Thoracic aorta (tissue), 2 donors: ENCODE measurements around the gene METTL1. TPM values are rescaled to one million over a fixed set of nuclear protein-coding genes. Genes with fewer than 3 reads are reported as not detected.
A peak's percentile ranks its signal among the peaks of the same experiment; 100 is the strongest.
"Not testable (repeated sequence)": the region's sequence is repeated elsewhere in the genome, so short reads cannot be mapped to it uniquely, and the experiment has no call there.

Experiments used
- ATAC-seq: fragments of 150-250 bp; one replicate; pipeline ENCODE4 v1.8.0; 2017; ENCODE audit warnings: low read depth; ENCODE audit not compliant: insufficient number of reproducible peaks, low FRiP score
- DNase-seq: peaks from one replicate; pipeline ENCODE4 v3.0.0-alpha.2; 2020; ENCODE audit warnings: low spot score
- H3K27ac ChIP-seq, 2 donors: fragments of 200-600 bp; sonication (generic); 1 replicate in 1 of 2; 2 replicates in 1 of 2; pipeline ENCODE4 v1.5.1; 2016; ENCODE audit warnings: mild to moderate bottlenecking in 2 of 2, moderate library complexity in 2 of 2
- H3K27me3 ChIP-seq: fragments of 200-600 bp; sonication (generic); replicated peaks from 2 replicates; pipeline ENCODE4 v1.6.0; 2016; ENCODE audit warnings: mild to moderate bottlenecking; ENCODE audit not compliant: insufficient read depth
- H3K36me3 ChIP-seq: fragments of 200-600 bp; sonication (generic); one replicate; pipeline ENCODE4 v1.5.1; 2016
- H3K4me1 ChIP-seq, 2 donors: fragments of 200-600 bp; sonication (generic); 1 replicate in 1 of 2; 2 replicates in 1 of 2; pipeline versions ENCODE4 v1.5.1 to v1.6.0; 2016; ENCODE audit warnings: low read depth in 2 of 2, mild to moderate bottlenecking in 1 of 2; ENCODE audit not compliant: control insufficient read depth in 1 of 2
- H3K4me3 ChIP-seq: fragments of 200-600 bp; sonication (generic); 2 replicates; pipeline ENCODE4 v1.5.1; 2016; ENCODE audit warnings: mild to moderate bottlenecking
- H3K9me3 ChIP-seq: fragments of 200-600 bp; sonication (generic); 2 replicates; pipeline ENCODE4 v1.5.1; 2016
- total RNA-seq, 2 donors: library from RNA; depleted of rRNA; stranded (reverse); fragments of >200 nt; gene quantifications; one replicate each; pipeline versions ENCODE4 v1.1.0 to v1.2.3, GENCODE V29; 2016
- TF ChIP-seq, protein P1 (sequence below): fragments of 200-600 bp; sonication (generic); IDR thresholded peaks from one replicate; pipeline ENCODE4 v1.5.1; 2019; ENCODE audit warnings: antibody characterized with exemption

Gene METTL1
- 10 to 100 TPM; 10.4 to 13.5 TPM for total RNA-seq

DNA sequence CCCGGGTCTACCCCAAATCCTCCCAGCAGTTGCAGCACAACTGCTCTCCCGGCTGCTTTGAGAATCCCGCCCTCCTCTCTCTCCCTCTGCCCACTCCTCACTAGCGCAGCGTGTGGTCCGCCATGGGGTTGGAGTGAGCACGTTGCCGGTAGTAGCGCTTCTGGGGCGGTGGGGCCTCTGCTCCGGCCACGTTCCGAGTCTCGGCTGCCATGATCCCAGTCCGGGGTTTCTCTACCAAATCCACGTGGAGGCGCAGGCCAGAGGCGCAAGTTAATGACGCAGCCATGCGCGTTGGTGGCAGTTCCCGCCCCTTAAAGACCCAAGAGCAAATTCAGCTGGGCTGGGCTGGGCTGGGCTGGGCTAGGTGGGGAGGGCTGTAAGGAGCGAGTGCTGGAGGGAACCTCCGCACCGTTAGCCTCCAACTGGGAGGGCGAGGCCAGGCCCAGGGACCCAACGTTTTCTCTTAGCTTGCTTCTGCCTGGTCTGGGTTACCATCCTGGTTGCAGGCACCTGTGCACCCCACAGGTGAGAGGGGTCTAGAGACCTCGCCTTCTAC is at the start of gene METTL1:
Gene METTL1, minus strand, starts transcription at position 233 of the 556 bp plus-strand sequence. Its CDS starts 22 bp downstream, at position 211.
- DNase-seq, result peak; percentile 88
- peak within 1 kb of the TSS; percentile 94 to 98 for H3K27ac ChIP-seq
- H3K27me3 ChIP-seq, result no peaks in the 10 kb centered on the region
- no peaks in the 10 kb centered on the region for H3K9me3 ChIP-seq
- H3K4me1 ChIP-seq, result peaks cover 9 to 26% of the 10 kb centered on the region in 2 donors
- peaks cover 8% of the 10 kb centered on the region for H3K36me3 ChIP-seq
- TF ChIP-seq, protein P1, sequence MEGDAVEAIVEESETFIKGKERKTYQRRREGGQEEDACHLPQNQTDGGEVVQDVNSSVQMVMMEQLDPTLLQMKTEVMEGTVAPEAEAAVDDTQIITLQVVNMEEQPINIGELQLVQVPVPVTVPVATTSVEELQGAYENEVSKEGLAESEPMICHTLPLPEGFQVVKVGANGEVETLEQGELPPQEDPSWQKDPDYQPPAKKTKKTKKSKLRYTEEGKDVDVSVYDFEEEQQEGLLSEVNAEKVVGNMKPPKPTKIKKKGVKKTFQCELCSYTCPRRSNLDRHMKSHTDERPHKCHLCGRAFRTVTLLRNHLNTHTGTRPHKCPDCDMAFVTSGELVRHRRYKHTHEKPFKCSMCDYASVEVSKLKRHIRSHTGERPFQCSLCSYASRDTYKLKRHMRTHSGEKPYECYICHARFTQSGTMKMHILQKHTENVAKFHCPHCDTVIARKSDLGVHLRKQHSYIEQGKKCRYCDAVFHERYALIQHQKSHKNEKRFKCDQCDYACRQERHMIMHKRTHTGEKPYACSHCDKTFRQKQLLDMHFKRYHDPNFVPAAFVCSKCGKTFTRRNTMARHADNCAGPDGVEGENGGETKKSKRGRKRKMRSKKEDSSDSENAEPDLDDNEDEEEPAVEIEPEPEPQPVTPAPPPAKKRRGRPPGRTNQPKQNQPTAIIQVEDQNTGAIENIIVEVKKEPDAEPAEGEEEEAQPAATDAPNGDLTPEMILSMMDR, result no peak
- peak within 1 kb of the TSS; percentile 97 for H3K4me3 ChIP-seq
- ATAC-seq, result peak; percentile 86

DNA sequence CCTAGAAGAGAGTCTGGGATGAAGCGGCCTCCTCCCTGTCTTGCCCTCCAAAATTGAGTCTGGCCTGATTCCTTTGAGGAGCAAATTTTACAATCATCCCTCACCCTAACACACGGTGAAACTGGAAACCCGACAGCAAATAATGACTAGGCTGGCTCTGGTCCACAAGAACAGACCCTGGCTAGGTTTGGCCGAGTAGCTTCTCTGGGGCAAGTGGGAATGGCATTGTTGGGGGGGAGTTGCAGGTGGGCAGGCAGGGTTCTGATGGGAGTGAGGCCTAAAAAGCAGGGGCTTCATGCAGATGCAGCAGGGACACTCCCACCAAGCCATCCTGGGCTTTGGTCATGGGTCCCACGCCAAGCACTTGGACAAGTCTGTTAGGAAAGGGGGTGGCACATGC is 49.1 kb upstream of the METTL1 start:
- H3K27ac ChIP-seq, result peak overlapping the region in 1 of 2 donors; percentile 15
- DNase-seq, H3K9me3 ChIP-seq, H3K4me3 ChIP-seq, H3K27me3 ChIP-seq, ATAC-seq: not testable (repeated sequence)
- H3K4me1 ChIP-seq, result peaks cover 7 to 31% of the 10 kb centered on the region in 2 donors
- H3K36me3 ChIP-seq, result peaks cover 64% of the 10 kb centered on the region

DNA sequence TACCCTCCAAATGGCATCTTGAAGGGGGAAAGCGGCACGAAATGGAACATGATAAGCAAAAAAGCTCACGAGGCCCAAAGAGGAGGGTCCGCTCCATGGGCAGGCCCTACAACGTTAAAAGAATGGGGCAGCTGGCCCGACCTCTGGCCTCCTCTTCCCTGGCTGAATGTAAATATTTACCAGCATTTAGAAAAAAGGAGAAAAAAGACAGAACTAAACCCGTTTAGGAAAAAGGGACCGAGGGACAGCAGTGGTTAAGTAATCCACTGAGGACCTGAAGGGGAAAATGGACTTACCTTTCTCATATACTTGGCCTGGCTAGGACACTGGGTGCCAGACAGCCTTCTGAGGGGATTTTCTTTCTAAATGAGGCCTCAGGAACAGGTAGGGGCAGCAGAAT is 48.2 kb upstream of the METTL1 start:
- H3K4me3 ChIP-seq, H3K27me3 ChIP-seq, ATAC-seq, H3K9me3 ChIP-seq, DNase-seq: not testable (repeated sequence)
- H3K27ac ChIP-seq, result peak overlapping the region in 1 of 2 donors; percentile 34
- H3K4me1 ChIP-seq, result peaks cover 7 to 36% of the 10 kb centered on the region in 2 donors
- peaks cover 55% of the 10 kb centered on the region for H3K36me3 ChIP-seq

DNA sequence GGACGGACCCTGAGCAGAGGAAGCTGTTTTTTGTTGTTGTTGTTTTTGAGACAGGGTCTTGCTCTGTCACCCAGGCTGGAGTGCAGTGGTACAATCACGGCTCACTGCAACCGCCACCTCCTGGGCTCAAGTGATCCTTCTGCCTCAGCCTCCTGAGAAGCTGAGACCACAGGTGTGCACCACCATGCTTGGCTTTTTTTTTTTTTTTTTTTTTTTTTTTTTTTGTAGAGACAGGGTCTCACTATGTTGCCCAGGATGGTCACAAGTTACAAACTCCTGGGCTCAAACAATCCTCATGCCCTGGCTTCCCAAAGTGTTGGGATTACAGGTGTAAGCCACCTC is 46.1 kb upstream of the METTL1 start:
- Histone ChIP-seq H3K36me3 (peaks cover 33% of the 10 kb centered on the region), H3K4me1 (peaks cover 7 to 46% of the 10 kb centered on the region in 2 donors), H3K27ac (peak overlapping the region; percentile 17 to 40)
- H3K4me3 ChIP-seq, ATAC-seq, H3K27me3 ChIP-seq, H3K9me3 ChIP-seq, DNase-seq: not testable (repeated sequence)

DNA sequence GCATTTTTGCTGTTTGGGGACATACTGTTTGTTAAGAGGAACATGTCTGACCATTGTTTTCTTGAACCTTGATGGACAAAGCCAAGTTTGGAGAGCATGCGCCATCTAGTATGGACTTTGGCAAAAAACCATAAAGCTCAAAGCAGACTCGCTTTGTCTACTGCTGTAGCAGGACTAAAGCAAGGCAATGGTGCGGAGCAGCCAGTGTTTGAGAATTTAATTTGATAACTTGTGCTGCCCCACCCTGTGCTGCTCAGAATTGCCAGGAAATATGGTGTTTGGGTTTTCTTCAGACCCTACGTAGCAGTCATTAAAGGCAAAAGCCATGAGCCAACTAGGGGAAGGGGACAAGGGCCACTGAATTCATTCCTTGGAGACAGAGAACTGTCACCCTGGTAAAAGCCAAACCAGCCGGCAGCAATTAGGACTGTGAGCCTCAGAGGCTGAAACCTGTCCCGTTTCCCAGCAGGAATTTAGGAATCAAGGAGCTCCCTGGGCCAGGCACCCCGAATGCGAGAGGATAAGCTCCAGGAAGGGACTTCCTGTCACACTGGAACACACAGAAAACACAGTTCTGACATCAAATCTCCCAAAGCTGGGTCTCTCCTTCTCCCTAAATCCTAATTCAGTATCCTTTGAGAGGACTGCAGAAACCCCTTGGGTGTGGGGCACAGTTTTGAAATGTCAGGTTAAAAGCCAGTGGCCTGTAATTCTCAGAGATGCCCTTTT is 45.5 kb upstream of the METTL1 start:
- peaks cover 7 to 42% of the 10 kb centered on the region in 2 donors for H3K4me1 ChIP-seq
- H3K27ac ChIP-seq, result peak overlapping the region; percentile 17 to 40
- H3K9me3 ChIP-seq, result no peaks in the 10 kb centered on the region
- TF ChIP-seq, protein P1, result no peak
- no peak overlapping the region for H3K4me3 ChIP-seq
- ATAC-seq (no peak), DNase-seq (no peak)
- no peaks in the 10 kb centered on the region for H3K27me3 ChIP-seq
- H3K36me3 ChIP-seq, result peaks cover 28% of the 10 kb centered on the region

DNA sequence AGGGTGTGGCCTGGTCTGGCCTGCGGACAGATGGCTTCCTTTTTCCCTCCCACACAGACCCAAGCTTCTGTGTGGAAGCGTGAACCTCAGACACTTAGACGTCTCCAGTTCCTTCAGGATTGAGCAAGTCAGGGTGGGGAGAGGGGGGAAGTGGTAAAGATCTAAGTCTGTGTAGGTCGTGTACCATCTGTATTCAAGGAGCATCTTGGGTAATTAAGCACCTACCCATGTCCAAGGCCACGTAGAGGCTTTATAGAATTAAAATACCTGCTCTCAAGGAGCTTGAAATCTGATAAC is 44.9 kb upstream of the METTL1 start:
- peak overlapping the region; percentile 17 to 41 for H3K27ac ChIP-seq

More for the DNA sequence above, 44.9 kb upstream of the METTL1 start:
- peaks cover 7 to 42% of the 10 kb centered on the region in 2 donors for H3K4me1 ChIP-seq
- DNase-seq (no peak), ATAC-seq (no peak)
- H3K4me3 ChIP-seq, result no peak overlapping the region
- H3K27me3 ChIP-seq, result no peaks in the 10 kb centered on the region
- no peaks in the 10 kb centered on the region for H3K9me3 ChIP-seq
- TF ChIP-seq, protein P1, result no peak
- peaks cover 22% of the 10 kb centered on the region for H3K36me3 ChIP-seq
